Measurements from ENCODE around the gene CDC25A. TPM values are rescaled to one million over a fixed set of nuclear protein-coding genes. Genes with fewer than 3 reads are reported as not detected.
"Not testable (repeated sequence)": the region's sequence is repeated elsewhere in the genome, so short reads cannot be mapped to it uniquely, and the experiment has no call there.

Gene CDC25A
- total RNA-seq, 1 experiment from 2014 or later, result 12.8 TPM

DNA sequence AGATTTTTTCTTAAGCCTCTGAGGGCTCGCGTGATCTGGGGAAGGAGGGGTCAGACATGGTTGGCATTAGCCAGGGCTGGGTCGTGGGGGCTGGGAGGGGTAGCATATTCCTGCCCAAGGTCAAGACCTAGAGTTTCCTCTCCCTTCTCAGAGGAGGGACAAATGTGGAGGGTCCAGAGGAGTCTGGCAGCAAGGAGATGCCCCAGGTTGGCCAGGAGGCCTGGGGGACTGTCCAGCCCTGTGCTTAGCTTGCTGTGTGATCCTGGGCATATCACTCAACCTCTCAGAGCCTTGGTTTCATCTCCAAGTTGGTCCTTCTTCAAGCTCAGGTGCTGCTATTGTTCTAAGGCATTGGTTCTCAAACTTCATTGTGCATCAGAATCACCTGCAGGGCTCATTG, 26.0 kb upstream of the CDC25A start:
- H3K36me3 ChIP-seq (ENCODE audit: control insufficient read depth, insufficient read depth, low read length), result no peaks in the 10 kb centered on the region
- no peak overlapping the region for H3K4me3 ChIP-seq (ENCODE audit: low read depth in 2 of 2, low read length in 2 of 2)
- no peaks in the 10 kb centered on the region for H3K27me3 ChIP-seq (ENCODE audit: control insufficient read depth, insufficient read depth, low read length)
- in situ Hi-C loops (cut with HindIII; ENCODE audit: low pct_unique_long_range_greater_than_20kb, low sequenced_read_pairs) (no loop called here), intact Hi-C loops (cut with micrococcal nuclease; ENCODE audit: unreplicated experiment) (no loop called here)
- CTCF ChIA-PET, result interaction anchor here (0.7 kb wide), 1 partner anchor 292 kb away, joined by 3 read pairs; no protein-coding TSS in a partner anchor
- no TSS peak for BruUV-seq (replicated peaks)
- POLR2A ChIA-PET, result no interaction called here
- H3K9me3 ChIP-seq (ENCODE audit: control insufficient read depth, insufficient read depth, low read depth, low read length), result no peaks in the 10 kb centered on the region
- no peaks in the 10 kb centered on the region; the same call in 1 of the 2 replicates for H3K4me1 ChIP-seq (ENCODE audit: control insufficient read depth, insufficient read depth, low read length)
- DNase-seq (ENCODE audit: low read depth, low spot score) (no peak), ATAC-seq (no peak)
- no peak overlapping the region for H3K27ac ChIP-seq (ENCODE audit: low read length)
- TF ChIP-seq POLR2AphosphoS5 (IDR thresholded peaks at IDR 0.05; ENCODE audit: low read depth, low read length), result no peak
- TF ChIP-seq SIN3A (IDR thresholded peaks at IDR 0.05; ENCODE audit: borderline replicate concordance, insufficient read depth, low read depth, low read length), result no peak
- no peak for TF ChIP-seq TCF7L2 (IDR thresholded peaks at IDR 0.05; ENCODE audit: low read depth, low read length)
- TF ChIP-seq CTCF (IDR thresholded peaks at IDR 0.05), result no peak
- TF ChIP-seq, protein P1, sequence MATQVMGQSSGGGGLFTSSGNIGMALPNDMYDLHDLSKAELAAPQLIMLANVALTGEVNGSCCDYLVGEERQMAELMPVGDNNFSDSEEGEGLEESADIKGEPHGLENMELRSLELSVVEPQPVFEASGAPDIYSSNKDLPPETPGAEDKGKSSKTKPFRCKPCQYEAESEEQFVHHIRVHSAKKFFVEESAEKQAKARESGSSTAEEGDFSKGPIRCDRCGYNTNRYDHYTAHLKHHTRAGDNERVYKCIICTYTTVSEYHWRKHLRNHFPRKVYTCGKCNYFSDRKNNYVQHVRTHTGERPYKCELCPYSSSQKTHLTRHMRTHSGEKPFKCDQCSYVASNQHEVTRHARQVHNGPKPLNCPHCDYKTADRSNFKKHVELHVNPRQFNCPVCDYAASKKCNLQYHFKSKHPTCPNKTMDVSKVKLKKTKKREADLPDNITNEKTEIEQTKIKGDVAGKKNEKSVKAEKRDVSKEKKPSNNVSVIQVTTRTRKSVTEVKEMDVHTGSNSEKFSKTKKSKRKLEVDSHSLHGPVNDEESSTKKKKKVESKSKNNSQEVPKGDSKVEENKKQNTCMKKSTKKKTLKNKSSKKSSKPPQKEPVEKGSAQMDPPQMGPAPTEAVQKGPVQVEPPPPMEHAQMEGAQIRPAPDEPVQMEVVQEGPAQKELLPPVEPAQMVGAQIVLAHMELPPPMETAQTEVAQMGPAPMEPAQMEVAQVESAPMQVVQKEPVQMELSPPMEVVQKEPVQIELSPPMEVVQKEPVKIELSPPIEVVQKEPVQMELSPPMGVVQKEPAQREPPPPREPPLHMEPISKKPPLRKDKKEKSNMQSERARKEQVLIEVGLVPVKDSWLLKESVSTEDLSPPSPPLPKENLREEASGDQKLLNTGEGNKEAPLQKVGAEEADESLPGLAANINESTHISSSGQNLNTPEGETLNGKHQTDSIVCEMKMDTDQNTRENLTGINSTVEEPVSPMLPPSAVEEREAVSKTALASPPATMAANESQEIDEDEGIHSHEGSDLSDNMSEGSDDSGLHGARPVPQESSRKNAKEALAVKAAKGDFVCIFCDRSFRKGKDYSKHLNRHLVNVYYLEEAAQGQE (IDR thresholded peaks at IDR 0.05; ENCODE audit: insufficient read depth in 1 of 2, low read depth in 2 of 2, low read length in 1 of 2), result no peak

DNA sequence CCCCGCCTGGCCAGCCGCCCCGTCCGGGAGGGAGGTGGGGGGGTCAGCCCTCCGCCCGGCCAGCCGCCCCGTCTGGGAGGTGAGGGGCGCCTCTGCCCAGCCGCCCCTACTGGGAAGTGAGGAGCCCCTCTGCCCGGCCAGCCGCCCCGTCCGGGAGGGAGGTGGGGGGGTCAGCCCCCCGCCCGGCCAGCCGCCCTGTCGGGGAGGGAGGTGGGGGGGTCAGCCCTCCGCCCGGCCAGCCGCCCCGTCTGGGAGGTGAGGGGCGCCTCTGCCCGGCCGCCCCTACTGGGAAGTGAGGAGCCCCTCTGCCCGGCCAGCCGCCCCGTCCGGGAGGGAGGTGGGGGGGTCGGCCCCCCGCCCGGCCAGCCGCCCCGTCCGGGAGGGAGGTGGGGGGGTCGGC, 23.6 kb upstream of the CDC25A start:
- H3K27me3 ChIP-seq (ENCODE audit: control insufficient read depth, insufficient read depth, low read length); H3K9me3 ChIP-seq (ENCODE audit: control insufficient read depth, insufficient read depth, low read depth, low read length); intact Hi-C loops (cut with micrococcal nuclease; ENCODE audit: unreplicated experiment); in situ Hi-C loops (cut with HindIII; ENCODE audit: low pct_unique_long_range_greater_than_20kb, low sequenced_read_pairs); BruUV-seq (replicated peaks); DNase-seq (ENCODE audit: low read depth, low spot score); CTCF ChIA-PET; H3K4me1 ChIP-seq (ENCODE audit: control insufficient read depth, insufficient read depth, low read length); H3K4me3 ChIP-seq (ENCODE audit: low read depth in 2 of 2, low read length in 2 of 2); H3K27ac ChIP-seq (ENCODE audit: low read length); ATAC-seq; POLR2A ChIA-PET; H3K36me3 ChIP-seq (ENCODE audit: control insufficient read depth, insufficient read depth, low read length): not testable (repeated sequence)

DNA sequence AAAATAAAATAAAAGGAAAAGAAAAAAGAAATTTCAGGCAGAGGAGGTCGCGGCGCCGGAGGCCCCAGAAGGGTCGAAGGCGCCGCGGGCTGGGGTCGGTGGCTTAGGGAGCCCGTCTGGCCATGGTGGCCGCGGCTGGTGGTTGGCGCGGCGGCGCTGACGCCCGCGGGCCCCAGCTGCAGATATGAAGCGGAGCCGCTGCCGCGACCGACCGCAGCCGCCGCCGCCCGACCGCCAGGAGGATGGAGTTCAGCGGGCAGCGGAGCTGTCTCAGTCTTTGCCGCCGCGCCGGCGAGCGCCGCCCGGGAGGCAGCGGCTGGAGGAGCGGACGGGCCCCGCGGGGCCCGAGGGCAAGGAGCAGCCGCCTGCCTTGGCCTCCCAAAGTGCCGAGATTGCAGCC, 22.3 kb upstream of the CDC25A start:
- H3K27me3 ChIP-seq (ENCODE audit: control insufficient read depth, insufficient read depth, low read length); BruUV-seq (replicated peaks); H3K9me3 ChIP-seq (ENCODE audit: control insufficient read depth, insufficient read depth, low read depth, low read length); H3K36me3 ChIP-seq (ENCODE audit: control insufficient read depth, insufficient read depth, low read length); ATAC-seq; in situ Hi-C loops (cut with HindIII; ENCODE audit: low pct_unique_long_range_greater_than_20kb, low sequenced_read_pairs); H3K27ac ChIP-seq (ENCODE audit: low read length); intact Hi-C loops (cut with micrococcal nuclease; ENCODE audit: unreplicated experiment); H3K4me3 ChIP-seq (ENCODE audit: low read depth in 2 of 2, low read length in 2 of 2); POLR2A ChIA-PET; H3K4me1 ChIP-seq (ENCODE audit: control insufficient read depth, insufficient read depth, low read length); DNase-seq (ENCODE audit: low read depth, low spot score); CTCF ChIA-PET: not testable (repeated sequence)

All from Panc1 (cell line).